Immature natural killer cell (primary cell): Measurements from ENCODE around the gene ZNF444. TPM values are rescaled to one million over a fixed set of nuclear protein-coding genes. Genes with fewer than 3 reads are reported as not detected.
"Not testable (repeated sequence)": the region's sequence is repeated elsewhere in the genome, so short reads cannot be mapped to it uniquely, and the experiment has no call there.

Experiments
- DNase-seq, 3 donors: peaks; one replicate each; pipeline ENCODE4 v3.0.0; 2022; ENCODE audit warnings: mixed read lengths in 1 of 3
- H3K27ac Mint-ChIP-seq, 6 donors: one replicate each; pipeline ENCODE4 v1.8.0; 2020; ENCODE audit warnings: mixed read lengths in 6 of 6, mild to moderate bottlenecking in 5 of 6, inconsistent platforms in 4 of 6, moderate library complexity in 3 of 6
- H3K27me3 Mint-ChIP-seq, 3 donors: one replicate each; pipeline ENCODE4 v1.8.0; 2020 to 2021; ENCODE audit warnings: low read depth in 3 of 3, mild to moderate bottlenecking in 3 of 3, mixed read lengths in 3 of 3, moderate library complexity in 3 of 3, inconsistent platforms in 1 of 3
- H3K36me3 Mint-ChIP-seq, 3 donors: one replicate each; pipeline ENCODE4 v1.8.0; 2020; ENCODE audit warnings: mixed read lengths in 3 of 3, inconsistent platforms in 2 of 3, mild to moderate bottlenecking in 2 of 3
- H3K4me1 Mint-ChIP-seq, 2 donors: one replicate each; pipeline ENCODE4 v1.8.0; 2020; ENCODE audit warnings: inconsistent platforms in 2 of 2, mild to moderate bottlenecking in 2 of 2, mixed read lengths in 2 of 2, moderate library complexity in 1 of 2
- H3K4me3 Mint-ChIP-seq, 5 donors: one replicate each; pipeline ENCODE4 v1.8.0; 2020; ENCODE audit warnings: mild to moderate bottlenecking in 5 of 5, mixed read lengths in 5 of 5, inconsistent platforms in 3 of 5, moderate library complexity in 3 of 5
- H3K9me3 Mint-ChIP-seq, 6 donors: one replicate each; pipeline ENCODE4 v1.8.0; 2020; ENCODE audit warnings: mild to moderate bottlenecking in 6 of 6, mixed read lengths in 6 of 6, inconsistent platforms in 4 of 6, moderate library complexity in 3 of 6
- polyA plus RNA-seq, 3 donors: library from polyadenylated mRNA; unstranded; fragments of 300-500 nt; fragmentation: Illumina TruSeq; gene quantifications; one replicate each; pipeline ENCODE4 v1.2.3, GENCODE V29; 2021

Gene ZNF444
- polyA plus RNA-seq, 3 donors from 2014 or later = 7.9 to 19.1 (median 9.0) TPM

DNA sequence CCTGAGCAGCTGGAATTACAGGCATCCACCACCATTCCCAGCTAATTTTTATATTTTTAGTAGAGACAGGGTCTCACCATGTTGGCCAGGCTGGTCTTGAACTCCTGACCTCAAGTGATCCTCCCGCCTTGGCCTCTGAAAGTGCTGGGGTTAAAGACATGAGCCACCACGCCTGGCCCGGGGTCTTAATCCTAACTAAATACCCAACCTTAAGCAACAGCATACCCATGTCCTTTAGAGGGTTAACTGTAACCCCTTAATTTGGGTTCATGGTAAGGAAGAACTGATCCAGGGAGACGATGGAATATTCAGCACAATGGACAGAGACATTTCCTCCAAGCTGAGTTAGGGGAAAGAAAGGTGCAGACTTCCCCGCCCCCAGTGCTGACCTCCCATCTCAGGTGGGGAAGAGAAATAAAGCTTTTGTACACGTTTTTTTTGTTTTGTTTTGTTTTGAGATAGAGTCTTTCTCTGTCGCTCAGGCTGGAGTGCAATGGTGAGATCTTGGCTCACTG lies 26.0 kb downstream of the ZNF444 start:
- peaks cover 4 to 16% (median 9%) of the 10 kb centered on the region in 3 donors for H3K27me3 Mint-ChIP-seq

DNA sequence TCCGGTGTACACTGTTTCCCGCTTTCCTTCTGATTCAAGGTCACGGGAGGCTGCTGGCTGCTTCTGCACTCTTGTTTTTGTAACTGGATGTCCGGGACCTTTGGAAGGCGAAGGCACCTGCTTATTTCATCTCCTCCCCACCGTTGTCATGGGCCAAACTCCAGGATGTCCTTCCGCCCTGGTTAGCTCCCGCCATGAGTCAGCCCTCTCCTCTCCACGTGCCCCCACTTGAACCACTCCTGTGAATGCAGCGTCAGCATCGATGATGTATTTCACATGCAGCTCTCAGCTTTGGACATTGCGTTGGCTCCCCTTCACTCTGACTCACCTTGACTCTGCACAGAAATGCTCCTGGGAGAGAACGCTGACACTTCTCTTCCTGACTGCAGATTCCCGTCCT lies 29.2 kb downstream of the ZNF444 start:
- Mint-ChIP-seq H3K9me3 (no peaks in the 10 kb centered on the region), H3K27ac (peak overlapping the region in 2 of 6 donors; percentile 18 to 58), H3K4me1 (peaks cover 6 to 7% of the 10 kb centered on the region in 2 donors), H3K27me3 (peaks cover 4 to 16% (median 8%) of the 10 kb centered on the region in 3 donors), H3K36me3 (no peaks in the 10 kb centered on the region), H3K4me3 (no peak overlapping the region)
- no peak for DNase-seq

More for the DNA sequence above, 26.0 kb downstream of the ZNF444 start:
- H3K36me3 Mint-ChIP-seq = peaks cover 0 to 2% (median 0%) of the 10 kb centered on the region in 3 donors
- H3K4me1 Mint-ChIP-seq = peaks cover 6 to 7% of the 10 kb centered on the region in 2 donors
- DNase-seq = no peak
- H3K4me3 Mint-ChIP-seq = no peak overlapping the region
- H3K9me3 Mint-ChIP-seq = peaks cover 0 to 1% (median 0%) of the 10 kb centered on the region in 6 donors
- no peak overlapping the region for H3K27ac Mint-ChIP-seq

DNA sequence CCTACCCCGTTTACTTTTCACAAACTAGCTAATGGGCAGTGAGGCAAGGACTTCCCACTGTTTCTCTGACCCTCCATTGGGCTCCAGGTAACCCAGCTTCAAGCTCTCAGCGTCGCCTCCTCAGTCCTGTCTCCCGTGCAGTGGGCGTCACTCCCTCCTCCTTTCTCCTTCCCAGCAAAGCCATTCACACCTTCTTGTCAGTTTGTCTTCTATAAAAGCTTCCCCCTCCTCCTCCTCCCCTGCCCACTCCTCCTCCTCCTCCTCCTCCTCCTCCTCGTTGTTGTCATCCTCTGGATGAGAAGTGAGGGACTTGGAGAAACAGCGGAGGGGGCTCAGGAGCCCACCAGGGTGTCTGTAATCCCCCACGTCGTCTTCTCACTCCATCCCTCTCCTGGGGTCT lies 33.0 kb downstream of the ZNF444 start:
- H3K27me3 Mint-ChIP-seq = peaks cover 4 to 11% (median 6%) of the 10 kb centered on the region in 3 donors
- no peak overlapping the region for H3K4me3 Mint-ChIP-seq
- H3K9me3 Mint-ChIP-seq = peaks cover 0 to 1% (median 0%) of the 10 kb centered on the region in 6 donors
- H3K36me3 Mint-ChIP-seq = no peaks in the 10 kb centered on the region
- no peak overlapping the region for H3K27ac Mint-ChIP-seq
- peaks cover 6 to 7% of the 10 kb centered on the region in 2 donors for H3K4me1 Mint-ChIP-seq
- DNase-seq = no peak

DNA sequence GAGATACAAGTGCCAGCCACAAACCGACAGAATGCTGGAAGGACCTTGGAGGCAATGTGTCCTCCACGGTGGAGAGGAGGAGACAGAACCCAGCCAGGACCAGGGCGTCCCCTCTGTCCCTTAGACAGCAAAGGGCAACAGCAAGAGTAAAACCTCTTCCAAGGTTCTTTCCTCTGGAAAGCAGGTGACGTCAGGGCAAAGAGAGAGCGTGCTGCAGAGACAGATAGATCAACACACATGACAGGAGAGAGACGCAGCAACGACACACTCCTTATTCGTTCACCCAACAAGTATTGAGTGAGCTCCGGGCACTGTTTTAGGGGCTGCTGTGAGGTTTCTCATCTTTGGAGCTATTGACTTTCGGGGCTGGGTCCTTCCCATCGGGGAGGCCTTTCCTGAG lies 33.5 kb downstream of the ZNF444 start:
- no peaks in the 10 kb centered on the region for H3K36me3 Mint-ChIP-seq
- no peak for DNase-seq
- no peak overlapping the region for H3K27ac Mint-ChIP-seq
- H3K4me1 Mint-ChIP-seq = peaks cover 6 to 7% of the 10 kb centered on the region in 2 donors
- H3K27me3 Mint-ChIP-seq = peaks cover 4 to 11% (median 6%) of the 10 kb centered on the region in 3 donors
- no peak overlapping the region for H3K4me3 Mint-ChIP-seq
- H3K9me3 Mint-ChIP-seq = peaks cover 0 to 1% (median 0%) of the 10 kb centered on the region in 6 donors

DNA sequence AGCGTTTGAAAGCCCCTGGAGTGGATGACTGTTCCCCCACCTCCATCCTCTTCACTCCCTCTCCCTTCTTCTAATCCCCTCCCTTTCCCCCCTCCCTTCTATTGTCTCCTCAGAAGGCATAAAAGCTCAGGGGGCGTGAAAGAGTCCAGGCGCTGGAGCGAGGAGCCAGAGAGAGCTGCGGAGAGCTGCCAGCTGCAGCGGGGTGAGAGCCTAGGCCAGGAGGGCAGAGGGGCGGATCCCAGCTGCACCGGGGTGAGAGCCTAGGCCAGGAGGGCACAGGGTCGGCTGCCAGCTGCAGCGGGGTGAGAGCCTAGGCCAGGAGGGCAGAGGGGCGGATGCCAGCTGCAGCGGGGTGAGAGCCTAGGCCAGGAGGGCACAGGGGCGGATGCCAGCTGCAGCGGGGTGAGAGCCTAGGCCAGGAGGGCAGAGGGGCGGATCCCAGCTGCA lies 34.8 kb downstream of the ZNF444 start, which contains the start of gene GALP:
Gene GALP (plus strand): TSS at position 148 of the 447 bp plus-strand sequence. CDS start 1,101 bp downstream, outside the sequence.
- H3K9me3 Mint-ChIP-seq, H3K36me3 Mint-ChIP-seq, H3K4me1 Mint-ChIP-seq, DNase-seq, H3K27ac Mint-ChIP-seq, H3K4me3 Mint-ChIP-seq, H3K27me3 Mint-ChIP-seq: not testable (repeated sequence)

DNA sequence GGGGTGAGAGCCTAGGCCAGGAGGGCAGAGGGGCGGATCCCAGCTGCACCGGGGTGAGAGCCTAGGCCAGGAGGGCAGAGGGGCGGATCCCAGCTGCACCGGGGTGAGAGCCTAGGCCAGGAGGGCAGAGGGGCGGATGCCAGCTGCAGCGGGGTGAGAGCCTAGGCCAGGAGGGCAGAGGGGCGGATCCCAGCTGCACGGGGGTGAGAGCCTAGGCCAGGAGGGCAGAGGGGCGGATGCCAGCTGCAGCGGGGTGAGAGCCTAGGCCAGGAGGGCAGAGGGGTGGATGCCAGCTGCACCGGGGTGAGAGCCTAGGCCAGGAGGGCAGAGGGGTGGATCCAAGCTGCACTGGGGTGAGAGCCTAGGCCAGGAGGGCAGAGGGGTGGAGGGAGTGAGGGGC lies 35.2 kb downstream of the ZNF444 start:
- not testable (repeated sequence) for H3K36me3 Mint-ChIP-seq, H3K4me3 Mint-ChIP-seq, H3K4me1 Mint-ChIP-seq, H3K9me3 Mint-ChIP-seq, H3K27ac Mint-ChIP-seq, H3K27me3 Mint-ChIP-seq, DNase-seq

DNA sequence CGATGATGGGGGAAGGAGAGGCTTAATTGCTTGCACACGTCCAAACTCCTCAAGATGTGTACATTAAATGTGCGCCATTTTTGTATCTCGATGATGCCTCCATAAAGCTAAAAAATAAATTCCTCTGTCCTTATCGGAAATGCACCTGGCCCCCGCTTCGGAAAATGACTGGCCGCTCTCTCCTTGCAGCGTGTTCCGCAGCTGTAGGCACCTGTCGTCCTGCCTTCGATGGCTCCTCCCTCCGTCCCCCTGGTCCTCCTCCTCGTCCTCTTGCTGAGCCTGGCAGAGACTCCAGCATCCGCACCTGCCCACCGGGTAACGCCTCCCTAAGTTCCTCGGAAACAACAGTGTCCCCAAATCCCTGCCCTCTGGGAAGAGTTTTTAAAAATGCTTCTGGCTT lies 35.8 kb downstream of the ZNF444 start:
- peaks cover 0 to 1% (median 0%) of the 10 kb centered on the region in 6 donors for H3K9me3 Mint-ChIP-seq
- peaks cover under 1 to 5% (median 1%) of the 10 kb centered on the region in 3 donors for H3K27me3 Mint-ChIP-seq
- DNase-seq = no peak
- no peaks in the 10 kb centered on the region for H3K36me3 Mint-ChIP-seq
- peaks cover under 1 to 2% of the 10 kb centered on the region in 2 donors for H3K4me1 Mint-ChIP-seq
- no peak overlapping the region for H3K27ac Mint-ChIP-seq
- H3K4me3 Mint-ChIP-seq = no peak overlapping the region

DNA sequence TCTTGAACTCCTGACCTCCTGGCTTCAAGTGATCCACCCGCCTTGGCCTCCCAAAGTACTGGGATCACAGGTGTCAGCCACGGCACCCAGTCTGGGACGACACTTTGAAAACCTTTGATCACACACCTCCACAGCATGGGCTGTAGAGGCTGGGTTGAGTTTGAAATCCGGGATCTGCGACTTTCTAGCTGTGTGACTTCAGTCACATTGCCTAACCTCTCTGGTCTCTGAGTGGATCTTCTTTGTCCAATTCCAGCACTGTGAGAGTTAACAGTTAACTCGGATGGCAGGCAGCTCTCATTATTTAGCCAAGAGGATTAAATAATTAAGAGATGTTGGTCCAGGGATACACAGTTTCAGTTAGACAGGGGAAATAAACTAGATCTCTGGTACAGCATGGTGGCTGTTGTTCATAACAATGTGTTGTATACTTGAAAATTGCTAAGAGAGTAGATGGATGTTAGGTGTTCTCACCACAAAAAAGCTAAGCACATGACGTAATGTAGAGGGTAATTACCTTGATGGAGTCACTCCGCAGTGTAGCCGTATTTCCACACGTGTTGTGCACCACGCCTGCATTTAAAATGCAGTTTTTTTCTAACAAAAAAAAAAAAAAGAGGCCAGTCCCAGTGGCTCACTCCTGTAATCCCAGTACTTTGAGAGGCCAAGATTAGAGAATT lies 36.6 kb downstream of the ZNF444 start:
- Mint-ChIP-seq H3K4me3 (no peak overlapping the region), H3K27me3 (peaks cover 0 to 3% (median 0%) of the 10 kb centered on the region in 3 donors), H3K9me3 (peaks cover 0 to 1% (median 0%) of the 10 kb centered on the region in 6 donors), H3K27ac (no peak overlapping the region), H3K36me3 (no peaks in the 10 kb centered on the region), H3K4me1 (no peaks in the 10 kb centered on the region)
- DNase-seq = no peak

DNA sequence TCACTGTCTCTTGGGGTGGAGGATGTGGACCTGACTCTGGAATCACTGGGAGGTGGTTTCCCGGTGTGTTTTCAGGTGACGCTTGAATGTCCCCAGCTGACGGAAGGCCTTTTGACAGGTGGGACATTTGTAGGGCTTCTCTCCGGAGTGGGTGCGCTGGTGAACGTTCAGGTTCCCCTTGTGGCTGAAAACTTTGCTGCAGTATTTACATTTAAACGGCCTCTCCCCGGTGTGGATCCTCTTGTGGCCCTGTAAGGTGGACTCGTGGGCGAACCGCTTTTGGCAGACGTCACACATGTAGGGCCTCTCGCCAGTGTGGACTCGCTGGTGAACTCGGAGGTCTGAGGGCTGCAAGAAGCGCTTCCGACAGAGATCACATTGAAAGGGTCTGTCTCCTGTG lies 48.7 kb downstream of the ZNF444 start:
- Mint-ChIP-seq H3K27ac (no peak overlapping the region), H3K36me3 (no peaks in the 10 kb centered on the region), H3K4me3 (no peak overlapping the region), H3K9me3 (no peaks in the 10 kb centered on the region), H3K4me1 (no peaks in the 10 kb centered on the region), H3K27me3 (peaks cover 3 to 9% (median 8%) of the 10 kb centered on the region in 3 donors)
- DNase-seq = no peak

DNA sequence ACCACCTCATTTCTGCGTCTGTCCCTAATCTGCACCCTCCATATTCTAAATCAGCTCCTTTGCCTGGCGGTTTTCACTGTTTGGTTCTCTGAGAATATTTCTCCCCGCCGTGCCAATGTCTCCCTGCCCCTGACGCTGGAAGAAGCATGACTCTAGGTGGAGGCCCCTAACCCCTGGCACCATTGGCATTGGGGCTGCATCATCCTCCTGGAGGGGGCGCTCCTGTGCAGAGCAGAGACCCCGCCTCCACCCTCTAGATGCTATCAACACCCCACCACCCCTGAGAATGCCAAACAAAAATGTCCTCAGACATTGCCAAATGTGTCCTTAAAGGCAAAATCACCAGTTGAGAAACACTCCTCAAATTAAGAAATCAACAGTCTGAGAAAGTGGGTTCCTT lies 50.0 kb downstream of the ZNF444 start:
- Mint-ChIP-seq H3K4me3 (no peak overlapping the region), H3K4me1 (no peaks in the 10 kb centered on the region), H3K36me3 (no peaks in the 10 kb centered on the region), H3K27me3 (peaks cover 6 to 9% (median 8%) of the 10 kb centered on the region in 3 donors), H3K27ac (no peak overlapping the region), H3K9me3 (no peaks in the 10 kb centered on the region)
- DNase-seq = no peak

DNA sequence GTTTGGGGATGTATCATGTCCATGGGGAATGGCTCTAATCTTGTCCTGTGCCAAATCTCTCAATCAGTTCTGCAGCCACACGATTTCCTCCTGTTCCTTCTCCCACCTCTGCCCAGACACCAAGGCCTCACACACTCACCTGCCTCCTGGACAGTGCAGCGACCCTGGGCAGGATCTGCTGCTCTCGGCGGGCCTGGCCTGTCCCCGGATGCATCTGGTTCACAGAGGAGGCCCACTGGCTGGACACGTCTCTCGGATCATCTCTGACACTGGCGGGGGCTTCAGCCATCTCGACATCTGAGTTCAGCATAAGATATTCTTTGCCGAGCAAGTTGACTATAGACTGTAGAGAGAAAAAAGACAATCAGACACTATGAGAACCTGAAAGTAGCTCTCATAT lies 50.6 kb downstream of the ZNF444 start:
- no peaks in the 10 kb centered on the region for H3K9me3 Mint-ChIP-seq
- H3K4me3 Mint-ChIP-seq = no peak overlapping the region
- H3K27ac Mint-ChIP-seq = no peak overlapping the region
- H3K4me1 Mint-ChIP-seq = no peaks in the 10 kb centered on the region
- DNase-seq = no peak
- peaks cover 6 to 9% (median 8%) of the 10 kb centered on the region in 3 donors for H3K27me3 Mint-ChIP-seq
- no peaks in the 10 kb centered on the region for H3K36me3 Mint-ChIP-seq

DNA sequence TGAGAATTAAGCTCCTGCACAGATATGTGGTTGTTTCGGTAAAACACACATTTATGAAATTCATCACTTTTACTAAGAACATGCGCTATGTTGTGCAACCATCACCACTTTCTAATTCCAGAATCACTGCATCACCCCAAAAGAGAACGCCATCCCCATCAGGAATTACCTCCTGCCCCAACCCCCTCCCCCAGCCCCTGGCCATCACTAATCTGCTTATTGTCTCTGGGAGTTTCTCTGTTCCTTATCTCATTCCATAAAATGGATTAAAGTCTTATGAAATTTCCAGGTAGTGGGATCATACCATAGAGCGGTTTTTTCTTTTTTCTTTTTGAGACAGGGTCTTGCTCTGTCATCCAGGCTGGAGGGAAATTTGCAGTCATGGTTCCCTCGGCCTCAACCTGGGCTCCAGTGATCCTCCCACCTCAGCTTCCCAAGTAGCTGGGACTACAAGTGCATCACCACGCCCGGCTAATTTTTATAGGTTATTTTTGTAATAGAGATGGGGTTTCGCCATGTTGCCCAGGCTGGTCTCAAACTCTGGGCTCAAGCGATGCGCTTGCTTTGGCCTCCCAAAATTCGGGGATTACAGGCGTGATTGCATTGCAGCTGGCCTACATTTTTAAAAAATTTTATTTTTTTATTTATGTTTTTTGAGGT lies 53.0 kb downstream of the ZNF444 start:
- Mint-ChIP-seq H3K27me3 (peaks cover 4 to 10% (median 6%) of the 10 kb centered on the region in 3 donors), H3K9me3 (no peaks in the 10 kb centered on the region), H3K4me1 (no peaks in the 10 kb centered on the region), H3K36me3 (no peaks in the 10 kb centered on the region), H3K4me3 (no peak overlapping the region), H3K27ac (no peak overlapping the region)
- no peak for DNase-seq

DNA sequence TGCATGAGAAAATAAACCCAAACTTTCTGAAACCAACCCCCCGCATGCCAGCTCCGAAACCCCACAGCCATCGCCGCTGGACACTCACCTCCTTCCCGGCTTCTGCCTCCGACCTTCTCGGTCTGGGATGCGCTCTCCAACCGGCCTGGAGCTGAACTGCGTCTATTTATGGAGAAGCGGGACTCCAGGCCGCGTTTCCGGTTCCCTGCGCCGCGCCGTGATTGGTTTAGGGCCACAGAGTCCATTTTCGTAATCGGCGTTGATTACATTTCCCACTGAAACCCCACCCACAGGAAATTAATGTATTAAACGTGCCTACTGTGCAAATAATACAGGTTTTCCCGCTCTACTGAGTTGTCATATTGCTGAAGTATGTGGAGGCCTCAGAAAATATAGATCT lies 56.6 kb downstream of the ZNF444 start, which contains the start of gene ZSCAN5B:
Gene ZSCAN5B (minus strand): TSS at position 138 of the 400 bp plus-strand sequence. CDS start 4,731 bp downstream, outside the sequence.
- H3K27me3 Mint-ChIP-seq, H3K36me3 Mint-ChIP-seq, DNase-seq, H3K4me3 Mint-ChIP-seq, H3K9me3 Mint-ChIP-seq, H3K27ac Mint-ChIP-seq, H3K4me1 Mint-ChIP-seq: not testable (repeated sequence)

DNA sequence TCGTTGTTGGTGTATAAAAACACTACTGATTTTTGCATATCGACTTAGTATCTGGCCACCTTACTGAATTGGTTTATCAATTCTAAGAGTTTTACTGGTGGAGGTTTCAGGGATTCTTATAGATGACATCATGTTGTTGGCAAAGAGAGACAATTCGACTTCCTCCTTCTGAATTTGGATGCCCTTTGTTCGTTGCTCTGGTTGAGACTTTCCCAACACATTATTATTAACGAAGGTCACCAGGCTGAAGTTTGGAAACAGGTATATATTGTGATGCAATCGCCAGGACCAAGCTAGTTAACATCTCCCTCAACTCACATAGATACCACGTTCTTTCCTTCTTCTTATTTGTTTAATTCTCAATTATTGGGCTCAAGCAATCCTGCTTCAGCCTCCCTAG lies 58.6 kb downstream of the ZNF444 start:
- Mint-ChIP-seq H3K4me1 (no peaks in the 10 kb centered on the region), H3K36me3 (no peaks in the 10 kb centered on the region), H3K27me3 (peaks cover 3 to 9% (median 5%) of the 10 kb centered on the region in 3 donors), H3K27ac (no peak overlapping the region), H3K4me3 (no peak overlapping the region), H3K9me3 (no peaks in the 10 kb centered on the region)
- no peak for DNase-seq
